ENCODE data around the gene GHR.

DNA sequence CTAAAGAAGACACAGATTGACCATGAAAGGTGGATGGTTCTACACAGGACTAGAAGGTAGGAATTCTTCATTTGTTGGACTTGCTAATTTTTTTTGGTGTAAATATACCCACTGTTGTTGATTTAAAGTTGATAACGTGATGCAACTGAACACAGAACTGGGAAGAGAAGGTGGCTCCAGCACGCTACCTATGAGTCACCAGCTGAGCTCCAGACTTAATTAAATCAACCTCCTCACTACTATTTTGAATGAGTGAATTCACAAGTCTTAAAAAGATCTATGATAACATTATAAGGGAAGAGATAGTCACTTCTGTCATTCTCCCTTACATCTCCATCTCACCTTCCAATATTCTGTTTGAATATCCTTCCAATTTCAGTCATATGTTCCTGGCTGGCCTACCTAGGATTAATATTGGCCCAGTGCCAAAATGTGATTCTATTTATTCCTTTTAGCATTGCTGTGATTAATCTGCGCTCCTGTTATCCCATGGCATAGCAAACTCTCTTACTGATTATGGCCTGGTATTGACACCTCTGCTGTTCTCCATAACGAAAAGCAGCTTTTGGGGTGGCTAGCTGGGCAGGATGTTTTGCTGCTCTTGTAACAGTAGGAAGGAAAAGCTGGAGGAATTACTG, 197.5 kb downstream of the GHR start:
- TF ChIP-seq, protein P1, sequence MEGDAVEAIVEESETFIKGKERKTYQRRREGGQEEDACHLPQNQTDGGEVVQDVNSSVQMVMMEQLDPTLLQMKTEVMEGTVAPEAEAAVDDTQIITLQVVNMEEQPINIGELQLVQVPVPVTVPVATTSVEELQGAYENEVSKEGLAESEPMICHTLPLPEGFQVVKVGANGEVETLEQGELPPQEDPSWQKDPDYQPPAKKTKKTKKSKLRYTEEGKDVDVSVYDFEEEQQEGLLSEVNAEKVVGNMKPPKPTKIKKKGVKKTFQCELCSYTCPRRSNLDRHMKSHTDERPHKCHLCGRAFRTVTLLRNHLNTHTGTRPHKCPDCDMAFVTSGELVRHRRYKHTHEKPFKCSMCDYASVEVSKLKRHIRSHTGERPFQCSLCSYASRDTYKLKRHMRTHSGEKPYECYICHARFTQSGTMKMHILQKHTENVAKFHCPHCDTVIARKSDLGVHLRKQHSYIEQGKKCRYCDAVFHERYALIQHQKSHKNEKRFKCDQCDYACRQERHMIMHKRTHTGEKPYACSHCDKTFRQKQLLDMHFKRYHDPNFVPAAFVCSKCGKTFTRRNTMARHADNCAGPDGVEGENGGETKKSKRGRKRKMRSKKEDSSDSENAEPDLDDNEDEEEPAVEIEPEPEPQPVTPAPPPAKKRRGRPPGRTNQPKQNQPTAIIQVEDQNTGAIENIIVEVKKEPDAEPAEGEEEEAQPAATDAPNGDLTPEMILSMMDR (IDR thresholded peaks at IDR 0.05): no peak
- TF ChIP-seq POLR2A (IDR thresholded peaks at IDR 0.05): no peak
